Activated naive CD8-positive, alpha-beta T cell treated with anti-CD3 and anti-CD28 coated beads for 36 hours (primary cell): ENCODE measurements around the gene ALMS1. TPM values are rescaled to one million over a fixed set of nuclear protein-coding genes. Genes with fewer than 3 reads are reported as not detected.

Experiments
- DNase-seq: peaks from one replicate; pipeline ENCODE4 v3.0.0; 2021
- H3K27ac Mint-ChIP-seq: one replicate; pipeline ENCODE4 v1.8.0; 2022; ENCODE audit warnings: mild to moderate bottlenecking, moderate library complexity, mixed read lengths
- H3K27me3 Mint-ChIP-seq: one replicate; pipeline ENCODE4 v1.8.0; 2022; ENCODE audit warnings: mild to moderate bottlenecking, mixed read lengths
- H3K36me3 Mint-ChIP-seq: one replicate; pipeline ENCODE4 v1.8.0; 2021; ENCODE audit warnings: mild to moderate bottlenecking, mixed read lengths
- H3K4me1 Mint-ChIP-seq: one replicate; pipeline ENCODE4 v1.8.0; 2021; ENCODE audit warnings: mixed read lengths
- H3K4me3 Mint-ChIP-seq: one replicate; pipeline ENCODE4 v1.8.0; 2022; ENCODE audit warnings: mild to moderate bottlenecking, moderate library complexity, mixed read lengths
- H3K9me3 Mint-ChIP-seq: one replicate; pipeline ENCODE4 v1.8.0; 2022; ENCODE audit warnings: mixed read lengths
- total RNA-seq, 2 experiments: library from RNA; stranded (reverse); gene quantifications; one replicate each; pipeline ENCODE4 v1.2.3, GENCODE V29; 2021

The ALMS1 gene
- total RNA-seq, 2 experiments from 2014 or later = 18.3 to 23.5 TPM

GRCh38 chr2:73383036-73383435, 2.6 kb upstream of the ALMS1 start:
- H3K36me3 Mint-ChIP-seq = peaks cover 7% of the 10 kb centered on the region
- H3K4me1 Mint-ChIP-seq = peaks cover 14% of the 10 kb centered on the region
- no peak overlapping the region for H3K4me3 Mint-ChIP-seq
- H3K27ac Mint-ChIP-seq = no peak overlapping the region
- peaks cover 9% of the 10 kb centered on the region for H3K27me3 Mint-ChIP-seq
- H3K9me3 Mint-ChIP-seq = no peaks in the 10 kb centered on the region
- no peak for DNase-seq

DNA sequence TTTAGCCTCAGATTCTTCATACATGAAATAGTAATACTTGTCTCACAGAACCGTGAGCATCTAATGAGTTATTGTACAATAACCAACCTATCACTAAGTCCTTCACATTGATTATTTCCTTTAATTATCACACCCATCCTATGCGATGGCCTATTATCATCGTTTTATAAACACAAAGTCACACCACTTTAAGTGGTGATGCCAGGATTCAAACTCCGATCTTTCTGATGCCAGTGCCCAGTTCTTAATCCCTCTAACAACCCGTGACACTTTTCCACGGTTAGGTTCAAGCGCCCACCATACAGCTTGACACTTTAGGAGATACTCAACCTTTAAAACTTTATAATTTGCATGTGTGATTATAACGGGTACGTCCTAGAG, 523 bp upstream of the ALMS1 start:
- H3K4me1 Mint-ChIP-seq = peaks cover 25% of the 10 kb centered on the region
- peaks cover 15% of the 10 kb centered on the region for H3K36me3 Mint-ChIP-seq
- H3K27ac Mint-ChIP-seq = peak overlapping the region; percentile 85
- peaks cover 3% of the 10 kb centered on the region for H3K27me3 Mint-ChIP-seq
- H3K4me3 Mint-ChIP-seq = peak overlapping the region; percentile 82
- H3K9me3 Mint-ChIP-seq = no peaks in the 10 kb centered on the region
- DNase-seq = no peak

DNA sequence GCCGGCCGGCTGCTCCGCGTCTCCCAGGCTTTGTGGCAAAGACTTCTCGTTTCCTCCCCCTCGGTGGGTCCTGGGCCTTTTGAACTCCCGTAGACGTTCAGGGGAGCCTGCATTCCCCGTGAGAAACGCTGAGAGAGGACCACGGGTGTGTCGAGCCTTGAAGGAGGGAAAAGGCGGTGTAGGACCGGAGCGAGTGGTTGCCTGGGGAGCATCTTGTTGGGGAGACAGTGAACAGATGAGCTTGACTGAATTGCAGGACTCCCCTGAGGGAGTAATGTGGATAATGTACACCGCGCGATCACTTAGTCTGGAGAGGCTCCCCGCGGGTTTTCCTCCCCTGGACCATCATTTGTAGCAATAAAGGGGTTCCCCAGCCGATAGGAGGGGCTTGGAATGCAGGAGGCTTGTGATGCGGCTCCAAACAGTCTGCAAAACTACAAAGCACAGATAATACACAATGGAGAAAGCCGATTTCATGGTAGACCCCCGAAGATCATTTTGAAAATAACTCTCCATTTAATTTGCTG, 769 bp downstream of the ALMS1 start:
- no peaks in the 10 kb centered on the region for H3K27me3 Mint-ChIP-seq
- peaks cover 28% of the 10 kb centered on the region for H3K4me1 Mint-ChIP-seq
- H3K9me3 Mint-ChIP-seq = no peaks in the 10 kb centered on the region
- H3K36me3 Mint-ChIP-seq = peaks cover 19% of the 10 kb centered on the region
- peak overlapping the region; percentile 94 for H3K4me3 Mint-ChIP-seq
- no peak for DNase-seq
- H3K27ac Mint-ChIP-seq = peak overlapping the region; percentile 88

GRCh38 chr2:73386894-73387636, 1.4 kb downstream of the ALMS1 start:
- Mint-ChIP-seq H3K27ac (peak overlapping the region; percentile 88), H3K4me3 (peak overlapping the region; percentile 94), H3K9me3 (no peaks in the 10 kb centered on the region)

GRCh38 chr2:73402386-73403103, 16.9 kb downstream of the ALMS1 start:
- Mint-ChIP-seq H3K36me3 (peaks cover 63% of the 10 kb centered on the region), H3K27ac (no peak overlapping the region), H3K27me3 (no peaks in the 10 kb centered on the region)

More at GRCh38 chr2:73386894-73387636, 1.4 kb downstream of the ALMS1 start:
- H3K4me1 Mint-ChIP-seq = peaks cover 28% of the 10 kb centered on the region
- H3K36me3 Mint-ChIP-seq = peaks cover 21% of the 10 kb centered on the region
- no peaks in the 10 kb centered on the region for H3K27me3 Mint-ChIP-seq
- no peak for DNase-seq

DNA sequence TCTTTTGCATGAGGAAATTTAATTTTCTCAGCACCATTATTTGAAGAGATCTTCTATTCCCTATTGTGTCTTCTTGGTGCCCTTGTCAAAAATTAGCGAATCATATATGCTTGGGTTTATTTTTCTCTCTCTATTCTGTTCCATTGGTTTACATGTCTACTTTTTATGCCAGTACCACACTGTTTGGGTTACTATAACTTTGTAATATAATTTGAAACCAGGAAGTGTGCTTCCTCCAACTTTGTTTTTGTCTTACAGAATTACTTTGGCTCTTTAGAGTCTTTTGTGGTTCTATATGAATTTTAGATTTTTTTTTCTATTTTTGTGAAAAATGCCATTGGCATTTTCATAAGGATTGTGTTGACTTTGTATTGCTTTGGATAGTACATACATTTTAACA, 17.6 kb downstream of the ALMS1 start:
- Mint-ChIP-seq H3K4me3 (no peak overlapping the region), H3K27ac (no peak overlapping the region), H3K4me1 (peaks cover 14% of the 10 kb centered on the region), H3K27me3 (no peaks in the 10 kb centered on the region), H3K9me3 (peaks cover 35% of the 10 kb centered on the region), H3K36me3 (peaks cover 61% of the 10 kb centered on the region)
- no peak for DNase-seq

More at GRCh38 chr2:73402386-73403103, 16.9 kb downstream of the ALMS1 start:
- Mint-ChIP-seq H3K4me1 (peaks cover 15% of the 10 kb centered on the region), H3K4me3 (no peak overlapping the region), H3K9me3 (peaks cover 36% of the 10 kb centered on the region)
- DNase-seq = no peak

- Mint-ChIP-seq H3K4me1 (peaks cover 15% of the 10 kb centered on the region), H3K27ac (no peak overlapping the region), H3K36me3 (peaks cover 55% of the 10 kb centered on the region), H3K27me3 (no peaks in the 10 kb centered on the region), H3K4me3 (no peak overlapping the region), H3K9me3 (peaks cover 29% of the 10 kb centered on the region)
- no peak for DNase-seq
These were observed 18.8 kb downstream of the ALMS1 start for GRCh38 chr2:73404409-73404808.

GRCh38 chr2:73406996-73407395, 21.4 kb downstream of the ALMS1 start:
- Mint-ChIP-seq H3K27ac (no peak overlapping the region), H3K4me3 (no peak overlapping the region), H3K27me3 (no peaks in the 10 kb centered on the region), H3K9me3 (peaks cover 26% of the 10 kb centered on the region), H3K36me3 (peaks cover 51% of the 10 kb centered on the region), H3K4me1 (peaks cover 12% of the 10 kb centered on the region)
- DNase-seq = no peak

- Mint-ChIP-seq H3K4me3 (no peak overlapping the region), H3K27me3 (no peaks in the 10 kb centered on the region), H3K36me3 (peaks cover 44% of the 10 kb centered on the region), H3K4me1 (peaks cover 10% of the 10 kb centered on the region), H3K9me3 (peaks cover 20% of the 10 kb centered on the region), H3K27ac (no peak overlapping the region)
- DNase-seq = no peak
These were observed 22.6 kb downstream of the ALMS1 start for GRCh38 chr2:73408198-73408597.

DNA sequence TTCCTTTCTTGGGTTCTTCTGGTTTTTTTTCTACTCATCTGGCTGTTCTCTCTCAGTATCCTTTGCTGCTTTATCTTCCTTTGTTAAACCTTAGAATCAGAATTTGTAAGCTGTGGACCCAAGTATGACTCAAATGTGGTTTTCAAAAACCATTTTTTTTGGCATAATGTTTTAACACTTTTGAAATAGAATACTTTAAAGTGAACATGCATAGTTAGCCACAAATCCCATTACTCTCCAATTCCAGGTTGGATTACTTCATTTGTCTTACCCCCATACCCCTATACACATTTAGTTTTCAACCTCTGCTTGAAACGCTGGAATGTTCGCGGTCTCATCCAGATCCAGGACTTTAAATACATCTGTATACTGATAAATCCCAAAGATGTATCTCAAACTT, 29.1 kb downstream of the ALMS1 start:
- no peak for DNase-seq
- peaks cover 6% of the 10 kb centered on the region for H3K4me1 Mint-ChIP-seq
- no peaks in the 10 kb centered on the region for H3K27me3 Mint-ChIP-seq
- no peaks in the 10 kb centered on the region for H3K9me3 Mint-ChIP-seq
- no peak overlapping the region for H3K4me3 Mint-ChIP-seq
- peaks cover 17% of the 10 kb centered on the region for H3K36me3 Mint-ChIP-seq
- H3K27ac Mint-ChIP-seq = no peak overlapping the region

GRCh38 chr2:73415906-73416305, 30.3 kb downstream of the ALMS1 start:
- peaks cover 18% of the 10 kb centered on the region for H3K36me3 Mint-ChIP-seq
- DNase-seq = no peak
- no peaks in the 10 kb centered on the region for H3K27me3 Mint-ChIP-seq
- no peak overlapping the region for H3K4me3 Mint-ChIP-seq
- no peaks in the 10 kb centered on the region for H3K9me3 Mint-ChIP-seq
- H3K4me1 Mint-ChIP-seq = peaks cover 6% of the 10 kb centered on the region
- no peak overlapping the region for H3K27ac Mint-ChIP-seq

GRCh38 chr2:73418343-73418742, 32.7 kb downstream of the ALMS1 start:
- Mint-ChIP-seq H3K36me3 (peaks cover 13% of the 10 kb centered on the region), H3K27ac (no peak overlapping the region)

DNA sequence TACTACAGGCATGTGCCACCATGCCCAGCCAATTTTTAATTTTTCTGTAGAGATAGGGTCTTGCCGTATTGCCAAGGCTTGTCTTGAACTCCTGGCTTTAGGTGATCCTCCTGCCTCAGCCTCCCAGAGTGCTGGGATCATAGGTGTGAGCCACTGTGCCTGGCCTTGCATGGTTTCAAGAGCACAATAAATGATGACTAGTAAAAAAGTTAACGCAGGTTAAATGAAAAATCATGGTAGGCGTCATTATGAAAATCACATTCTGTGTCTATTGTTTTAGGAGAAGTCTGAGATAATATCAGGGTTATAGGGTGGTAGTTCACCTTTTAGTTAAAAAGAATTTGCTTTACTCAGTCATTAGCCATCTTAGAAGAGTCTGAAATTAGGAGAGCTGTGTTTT, 38.3 kb downstream of the ALMS1 start:
- Mint-ChIP-seq H3K27me3 (no peaks in the 10 kb centered on the region), H3K9me3 (no peaks in the 10 kb centered on the region), H3K36me3 (peaks cover 25% of the 10 kb centered on the region), H3K4me3 (no peak overlapping the region), H3K27ac (no peak overlapping the region), H3K4me1 (no peaks in the 10 kb centered on the region)
- no peak for DNase-seq

More at GRCh38 chr2:73418343-73418742, 32.7 kb downstream of the ALMS1 start:
- Mint-ChIP-seq H3K27me3 (no peaks in the 10 kb centered on the region), H3K4me3 (no peak overlapping the region), H3K4me1 (peaks cover 6% of the 10 kb centered on the region), H3K9me3 (no peaks in the 10 kb centered on the region)
- no peak for DNase-seq

GRCh38 chr2:73426176-73426575, 40.5 kb downstream of the ALMS1 start:
- no peak overlapping the region for H3K27ac Mint-ChIP-seq
- DNase-seq = no peak
- no peaks in the 10 kb centered on the region for H3K4me1 Mint-ChIP-seq
- no peaks in the 10 kb centered on the region for H3K9me3 Mint-ChIP-seq
- peaks cover 17% of the 10 kb centered on the region for H3K36me3 Mint-ChIP-seq
- H3K4me3 Mint-ChIP-seq = no peak overlapping the region
- H3K27me3 Mint-ChIP-seq = no peaks in the 10 kb centered on the region

GRCh38 chr2:73436019-73436418, 50.4 kb downstream of the ALMS1 start:
- no peak for DNase-seq
- no peaks in the 10 kb centered on the region for H3K4me1 Mint-ChIP-seq
- H3K4me3 Mint-ChIP-seq = no peak overlapping the region
- H3K27me3 Mint-ChIP-seq = no peaks in the 10 kb centered on the region
- no peaks in the 10 kb centered on the region for H3K9me3 Mint-ChIP-seq
- peaks cover 7% of the 10 kb centered on the region for H3K36me3 Mint-ChIP-seq
- H3K27ac Mint-ChIP-seq = no peak overlapping the region
